ENCODE measurements around the gene KCND1. TPM values are rescaled to one million over a fixed set of nuclear protein-coding genes. Genes with fewer than 3 reads are reported as not detected.
A peak's percentile ranks its signal among the peaks of the same experiment; 100 is the strongest.

KCND1 gene
- total RNA-seq, 3 donors from 2014 or later (not counting 1 experiment from before 2014, with no cell fraction given), result 2.7 to 3.6 (median 3.0) TPM

- H3K27ac ChIP-seq (ENCODE audit: low read length), result no peak overlapping the region
- peaks cover 0 to 31% of the 10 kb centered on the region in 2 donors for H3K4me1 Mint-ChIP-seq
- peaks cover 15% of the 10 kb centered on the region for H3K4me1 ChIP-seq (ENCODE audit: control insufficient read depth, insufficient read depth, low read length)
- H3K27me3 Mint-ChIP-seq (ENCODE audit: low read depth in 2 of 2), result peaks cover 0 to 6% of the 10 kb centered on the region in 2 donors
- intact Hi-C loops (cut with micrococcal nuclease), result no loop called here
- H3K36me3 ChIP-seq (ENCODE audit: control insufficient read depth, insufficient read depth, low read length), result peaks cover 25% of the 10 kb centered on the region
- no peaks in the 10 kb centered on the region for H3K27me3 ChIP-seq (ENCODE audit: control insufficient read depth, insufficient read depth, low read length)
- H3K36me3 Mint-ChIP-seq, result no peaks in the 10 kb centered on the region
- H3K4me3 ChIP-seq (ENCODE audit: low read length), result no peak overlapping the region
- DNase-seq, result no peak
- H3K9me3 ChIP-seq (ENCODE audit: control insufficient read depth, insufficient read depth, low read length), result no peaks in the 10 kb centered on the region
- no peak overlapping the region for H3K27ac Mint-ChIP-seq
- H3K9me3 Mint-ChIP-seq, result no peaks in the 10 kb centered on the region
- no peak for TF ChIP-seq CTCF (IDR thresholded peaks at IDR 0.05)
- no peak overlapping the region for H3K4me3 Mint-ChIP-seq
- no peak for ATAC-seq
- WGBS (ENCODE audit: insufficient coverage), result 47% methylated on average over 2 of the region's 2 CpGs
These were observed 2.9 kb upstream of the KCND1 start for GRCh38 chrX:48974574-48974973.

DNA sequence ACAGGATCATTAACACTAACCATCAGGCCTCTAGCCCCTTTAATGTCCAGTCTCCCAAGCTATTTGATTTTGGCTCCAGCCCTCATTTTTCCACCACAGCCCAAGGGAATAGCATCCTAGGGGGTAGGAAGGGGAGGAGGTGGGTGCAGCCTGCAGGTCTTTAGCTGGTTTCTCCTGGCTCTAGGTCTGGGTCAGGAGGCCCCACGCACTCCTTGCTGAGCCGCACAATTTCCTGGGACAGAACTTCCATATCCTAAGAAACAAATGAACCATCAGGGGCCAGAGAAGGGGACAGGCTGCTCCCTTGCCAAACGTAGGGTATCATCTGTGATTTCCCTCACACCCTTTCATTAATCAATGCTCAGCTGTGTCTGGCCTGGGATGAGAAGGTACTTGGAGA, 2.4 kb upstream of the KCND1 start:
- peaks cover 25% of the 10 kb centered on the region for H3K36me3 ChIP-seq (ENCODE audit: control insufficient read depth, insufficient read depth, low read length)
- no peak overlapping the region for H3K27ac ChIP-seq (ENCODE audit: low read length)
- intact Hi-C loops (cut with micrococcal nuclease), result no loop called here
- H3K9me3 Mint-ChIP-seq, result no peaks in the 10 kb centered on the region
- H3K27me3 Mint-ChIP-seq (ENCODE audit: low read depth in 2 of 2), result peaks cover 0 to 6% of the 10 kb centered on the region in 2 donors
- no peaks in the 10 kb centered on the region for H3K9me3 ChIP-seq (ENCODE audit: control insufficient read depth, insufficient read depth, low read length)
- no peak for DNase-seq
- H3K36me3 Mint-ChIP-seq, result no peaks in the 10 kb centered on the region
- H3K27ac Mint-ChIP-seq, result no peak overlapping the region
- WGBS (ENCODE audit: insufficient coverage), result no CpG with 5 or more reads among the region's 3 CpGs
- H3K4me1 Mint-ChIP-seq, result peaks cover 0 to 31% of the 10 kb centered on the region in 2 donors
- no peak overlapping the region for H3K4me3 Mint-ChIP-seq
- no peak for ATAC-seq
- no peak for TF ChIP-seq CTCF (IDR thresholded peaks at IDR 0.05)
- peaks cover 15% of the 10 kb centered on the region for H3K4me1 ChIP-seq (ENCODE audit: control insufficient read depth, insufficient read depth, low read length)
- H3K27me3 ChIP-seq (ENCODE audit: control insufficient read depth, insufficient read depth, low read length), result no peaks in the 10 kb centered on the region
- H3K4me3 ChIP-seq (ENCODE audit: low read length), result no peak overlapping the region

DNA sequence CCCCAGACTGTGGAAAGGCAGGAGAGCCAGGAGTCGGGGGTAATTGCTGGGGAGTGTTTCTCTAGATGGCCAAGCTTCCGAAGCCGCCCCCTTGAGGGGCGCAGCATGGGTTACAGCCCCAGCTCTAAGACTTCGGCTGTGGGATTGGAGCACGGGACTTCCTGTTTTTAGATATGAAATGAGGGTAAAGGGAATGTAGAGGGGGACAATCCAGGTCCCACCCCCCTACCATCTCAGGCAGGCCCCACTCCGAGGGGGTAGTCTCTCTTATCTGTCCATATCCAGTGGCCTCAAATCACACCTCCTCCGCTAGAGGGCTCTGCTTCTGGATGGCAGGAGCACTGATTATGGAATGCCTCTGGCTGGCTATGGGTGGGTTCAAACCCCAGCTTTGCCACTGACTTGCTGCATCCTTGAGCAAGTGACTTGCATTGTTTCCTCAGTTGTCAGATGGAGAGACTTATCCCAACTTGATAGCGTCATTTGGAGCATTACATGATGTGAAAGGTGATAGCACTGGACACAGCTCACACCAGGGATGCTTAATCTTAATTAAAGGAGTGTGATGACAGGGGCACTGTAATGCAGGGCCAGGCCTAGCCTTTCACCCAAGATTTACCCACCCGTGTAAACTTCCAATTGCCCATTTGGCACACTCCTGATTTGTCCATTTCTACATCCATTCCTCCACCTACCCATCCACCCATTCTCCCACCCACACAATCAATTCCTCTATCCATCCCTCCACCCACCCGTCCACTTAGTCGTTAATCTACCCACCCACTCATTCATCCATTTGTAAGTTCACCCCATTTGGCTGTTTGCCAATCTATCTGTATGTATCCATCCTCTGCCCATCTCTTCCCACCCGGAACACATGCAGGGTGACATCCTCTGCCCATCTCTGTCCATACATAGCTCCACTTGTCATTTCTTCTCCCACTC, 848 bp upstream of the KCND1 start:
- intact Hi-C loops (cut with micrococcal nuclease), result no loop called here
- H3K4me3 Mint-ChIP-seq, result no peak overlapping the region
- peaks cover 0 to 6% of the 10 kb centered on the region in 2 donors for H3K27me3 Mint-ChIP-seq (ENCODE audit: low read depth in 2 of 2)
- H3K27me3 ChIP-seq (ENCODE audit: control insufficient read depth, insufficient read depth, low read length), result no peaks in the 10 kb centered on the region
- peak; percentile 33 for TF ChIP-seq CTCF (IDR thresholded peaks at IDR 0.05)
- H3K36me3 Mint-ChIP-seq, result no peaks in the 10 kb centered on the region
- H3K9me3 Mint-ChIP-seq, result no peaks in the 10 kb centered on the region
- peak in 1 of 2 donors; percentile 58 for DNase-seq
- H3K27ac ChIP-seq (ENCODE audit: low read length), result no peak overlapping the region
- no peaks in the 10 kb centered on the region for H3K9me3 ChIP-seq (ENCODE audit: control insufficient read depth, insufficient read depth, low read length)
- H3K36me3 ChIP-seq (ENCODE audit: control insufficient read depth, insufficient read depth, low read length), result peaks cover 15% of the 10 kb centered on the region
- peak in 2 of 3 donors; percentile 59 to 69 for ATAC-seq
- H3K27ac Mint-ChIP-seq, result peak overlapping the region in 1 of 2 donors; percentile 72
- H3K4me1 ChIP-seq (ENCODE audit: control insufficient read depth, insufficient read depth, low read length), result peaks cover 15% of the 10 kb centered on the region
- peaks cover 0 to 31% of the 10 kb centered on the region in 2 donors for H3K4me1 Mint-ChIP-seq
- 38% methylated on average over 10 of the region's 13 CpGs for WGBS (ENCODE audit: insufficient coverage)
- H3K4me3 ChIP-seq (ENCODE audit: low read length), result no peak overlapping the region

Data from natural killer cell (primary cell).